H9 (cell line): Measurements from ENCODE around the gene FUS. TPM values are rescaled to one million over a fixed set of nuclear protein-coding genes. Genes with fewer than 3 reads are reported as not detected.
A peak's percentile ranks its signal among the peaks of the same experiment; 100 is the strongest.
"Not testable (repeated sequence)": the region's sequence is repeated elsewhere in the genome, so short reads cannot be mapped to it uniquely, and the experiment has no call there.

ENCODE experiments used
- DNase-seq: peaks from one replicate; pipeline ENCODE4 v3.0.0-alpha.2; 2017
- H2AFZ ChIP-seq: one replicate; pipeline ENCODE4 v1.6.1; 2013; ENCODE audit warnings: mild to moderate bottlenecking, low read length, control low read depth, moderate library complexity
- H2AK5ac ChIP-seq: 2 replicates; pipeline ENCODE4 v1.6.1; 2013; ENCODE audit warnings: low read length, control low read depth, mixed read lengths; ENCODE audit not compliant: insufficient read length
- H2BK120ac ChIP-seq: one replicate; pipeline ENCODE4 v1.6.1; 2013; ENCODE audit warnings: low read depth, mild to moderate bottlenecking, low read length, control low read depth, inconsistent platforms; ENCODE audit not compliant: poor library complexity, severe bottlenecking
- H2BK12ac ChIP-seq: 2 replicates; pipeline ENCODE4 v1.6.1; 2013; ENCODE audit warnings: low read length, control low read depth, mixed read lengths, low read depth; ENCODE audit not compliant: insufficient read length
- H2BK15ac ChIP-seq: 2 replicates; pipeline ENCODE4 v1.6.1; 2013; ENCODE audit warnings: low read depth, low read length, control low read depth
- H2BK20ac ChIP-seq: one replicate; pipeline ENCODE4 v1.6.1; 2013; ENCODE audit warnings: low read depth, mild to moderate bottlenecking, low read length, control low read depth, inconsistent platforms; ENCODE audit not compliant: poor library complexity, severe bottlenecking
- H2BK5ac ChIP-seq: 2 replicates; pipeline ENCODE4 v1.6.1; 2013; ENCODE audit warnings: low read length, control low read depth, mixed read lengths; ENCODE audit not compliant: insufficient read length
- H3K14ac ChIP-seq: 2 replicates; pipeline ENCODE4 v1.6.1; 2013; ENCODE audit warnings: low read length, control low read depth; ENCODE audit not compliant: insufficient read depth
- H3K18ac ChIP-seq: 2 replicates; pipeline ENCODE4 v1.6.1; 2013; ENCODE audit warnings: low read depth, mild to moderate bottlenecking, mixed read lengths, low read length, control low read depth; ENCODE audit not compliant: insufficient read length
- H3K23ac ChIP-seq: 2 replicates; pipeline ENCODE4 v1.6.1; 2013; ENCODE audit warnings: low read length, control low read depth, mixed read lengths, low read depth; ENCODE audit not compliant: insufficient read length
- H3K23me2 ChIP-seq: 2 replicates; pipeline ENCODE4 v1.6.1; 2013; ENCODE audit warnings: low read depth, mild to moderate bottlenecking, mixed read lengths, low read length, control low read depth; ENCODE audit not compliant: insufficient read length, poor library complexity, severe bottlenecking
- H3K27ac ChIP-seq: 2 replicates; pipeline ENCODE4 v1.5.1; 2013; ENCODE audit warnings: low read length, control low read depth, mixed read lengths, low read depth; ENCODE audit not compliant: insufficient read length
- H3K27me3 ChIP-seq: 2 replicates; pipeline ENCODE4 v1.6.1; 2013; ENCODE audit warnings: low read length, control low read depth, inconsistent platforms; ENCODE audit not compliant: insufficient read depth
- H3K4ac ChIP-seq: 2 replicates; pipeline ENCODE4 v1.6.1; 2013; ENCODE audit warnings: low read depth, mild to moderate bottlenecking, control low read depth, inconsistent platforms, low read length, moderate library complexity
- H3K4me1 ChIP-seq: 2 replicates; pipeline ENCODE4 v1.6.1; 2013; ENCODE audit warnings: low read length, control low read depth, inconsistent platforms; ENCODE audit not compliant: insufficient read depth
- H3K4me2 ChIP-seq: 2 replicates; pipeline ENCODE4 v1.6.1; 2013; ENCODE audit warnings: low read length, control low read depth, mixed read lengths; ENCODE audit not compliant: insufficient read length, insufficient read depth
- H3K56ac ChIP-seq: 2 replicates; pipeline ENCODE4 v1.6.1; 2013; ENCODE audit warnings: low read depth, mild to moderate bottlenecking, mixed read lengths, low read length, control low read depth; ENCODE audit not compliant: insufficient read length
- H3K79me1 ChIP-seq: 2 replicates; pipeline ENCODE4 v1.6.1; 2013; ENCODE audit warnings: low read depth, mild to moderate bottlenecking, moderate library complexity, low read length, control low read depth, inconsistent platforms; ENCODE audit not compliant: insufficient read depth, poor library complexity, severe bottlenecking
- H3K79me2 ChIP-seq: 2 replicates; pipeline ENCODE4 v1.6.1; 2013; ENCODE audit warnings: low read length, control low read depth, inconsistent platforms; ENCODE audit not compliant: insufficient read depth
- H3K9ac ChIP-seq: 2 replicates; pipeline ENCODE4 v1.6.1; 2013; ENCODE audit warnings: low read length, control low read depth, mixed read lengths; ENCODE audit not compliant: insufficient read length; ENCODE audit errors: extremely low read depth
- H3K9me3 ChIP-seq: one replicate; pipeline ENCODE4 v1.6.1; 2013; ENCODE audit warnings: low read depth, low read length, inconsistent platforms; ENCODE audit not compliant: control insufficient read depth
- H3T11ph ChIP-seq: one replicate; pipeline ENCODE4 v1.6.1; 2013; ENCODE audit warnings: mild to moderate bottlenecking, low read length, control low read depth, inconsistent platforms
- H4K20me1 ChIP-seq: one replicate; pipeline ENCODE4 v1.6.1; 2013; ENCODE audit not compliant: control insufficient read depth, insufficient read length, insufficient read depth
- H4K5ac ChIP-seq: 2 replicates; pipeline ENCODE4 v1.6.1; 2013; ENCODE audit warnings: low read depth, mild to moderate bottlenecking, mixed read lengths, low read length, control low read depth; ENCODE audit not compliant: insufficient read length
- H4K8ac ChIP-seq: replicated peaks from 2 replicates; pipeline ENCODE4 v1.6.1; 2013; ENCODE audit warnings: low read length, control low read depth, mixed read lengths, low read depth; ENCODE audit not compliant: insufficient read length
- H4K91ac ChIP-seq: 2 replicates; pipeline ENCODE4 v1.6.1; 2013; ENCODE audit warnings: low read depth, mild to moderate bottlenecking, moderate library complexity, mixed read lengths, low read length, control low read depth; ENCODE audit not compliant: insufficient read length
- H3K27ac Mint-ChIP-seq, 3 experiments: 2 replicates in 2 of 3; 3 replicates in 1 of 3; pipeline ENCODE4 v1.8.0; 2020 to 2021; ENCODE audit warnings: mixed read lengths in 3 of 3, mild to moderate bottlenecking in 1 of 3, moderate library complexity in 1 of 3
- H3K27me3 Mint-ChIP-seq: 2 replicates; pipeline ENCODE4 v1.8.0; 2021; ENCODE audit warnings: low read depth, mild to moderate bottlenecking, moderate library complexity, mixed read lengths
- H3K36me3 Mint-ChIP-seq, 3 experiments: 2 replicates in 2 of 3; 3 replicates in 1 of 3; pipeline ENCODE4 v1.8.0; 2020 to 2021; ENCODE audit warnings: low read depth in 3 of 3, mixed read lengths in 3 of 3; ENCODE audit not compliant: insufficient read depth in 1 of 3
- H3K4me1 Mint-ChIP-seq, 2 experiments: 2 replicates each; pipeline ENCODE4 v1.8.0; 2020; ENCODE audit warnings: mixed read lengths in 2 of 2
- H3K4me3 Mint-ChIP-seq, 2 experiments: 2 replicates in 1 of 2; 3 replicates in 1 of 2; pipeline ENCODE4 v1.8.0; 2020 to 2021; ENCODE audit warnings: mild to moderate bottlenecking in 2 of 2, mixed read lengths in 2 of 2, moderate library complexity in 1 of 2
- H3K9me3 Mint-ChIP-seq, 2 experiments: 2 replicates in 1 of 2; 3 replicates in 1 of 2; pipeline ENCODE4 v1.8.0; 2020; ENCODE audit warnings: mild to moderate bottlenecking in 2 of 2, mixed read lengths in 2 of 2, moderate library complexity in 1 of 2
- CTCF ChIP-seq: fragments of 200-600 bp; sonication (generic); conservative IDR thresholded peaks from 3 replicates; pipeline ENCODE4 v1.8.0; 2021; ENCODE audit warnings: antibody characterized with exemption, mild to moderate bottlenecking
- WGBS: extraction: QIAGEN DNeasy Blood & Tissue Kit; methylation state at CpG from one replicate; pipeline ENCODE4 v1.1.7; 2013; ENCODE audit warnings: missing lambda C conversion rate, low lambda C conversion rate, mixed read lengths; ENCODE audit not compliant: insufficient read length; ENCODE audit errors: extremely low coverage; 5-methylcytosine and 5-hydroxymethylcytosine counted together
- total RNA-seq: library from RNA; stranded (reverse); gene quantifications from 2 replicates; pipeline ENCODE4 v1.2.1, GENCODE V29; 2021

FUS gene
- total RNA-seq, 1 experiment from 2014 or later: 1,034 TPM

DNA sequence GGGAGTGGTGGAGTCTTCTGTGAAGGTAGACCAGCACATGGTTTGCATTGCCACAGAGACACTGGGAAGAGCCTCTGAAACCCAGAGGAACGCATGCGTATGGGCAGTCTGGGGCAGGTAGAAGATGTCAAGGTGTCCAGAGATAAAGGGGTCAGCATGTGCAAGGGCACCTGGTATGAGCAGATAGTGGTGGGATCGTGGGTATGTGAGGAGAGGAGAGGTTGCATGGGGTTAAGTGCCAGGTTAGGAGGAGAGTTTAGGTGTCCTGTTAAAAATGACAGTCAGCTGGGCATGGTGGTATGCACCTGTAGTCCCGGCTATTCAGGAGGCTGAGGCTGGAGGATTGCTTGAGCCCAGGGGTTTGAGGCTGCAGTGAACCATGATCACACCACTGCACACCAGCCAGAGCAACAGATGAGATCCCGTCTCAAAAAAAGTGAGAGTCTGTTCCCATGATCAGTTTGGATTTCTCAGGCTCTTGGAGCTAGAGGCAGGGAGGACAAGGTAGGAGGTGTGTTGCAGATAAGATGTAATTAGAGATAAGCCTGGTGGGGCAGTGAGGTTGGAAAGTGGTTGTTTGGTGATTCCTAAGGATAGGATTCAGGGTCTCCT lies 19.6 kb downstream of the FUS start:
- no peak overlapping the region; a peak in 1 of 5 replicates for H3K4me3 Mint-ChIP-seq
- Histone ChIP-seq H2BK12ac (no peak overlapping the region), H3K18ac (no peak overlapping the region), H3K23me2 (peaks cover 15% of the 10 kb centered on the region), H2AK5ac (no peak overlapping the region), H2AFZ (no peak overlapping the region), H3K27ac (no peak overlapping the region), H4K5ac (no peak overlapping the region), H3K79me1 (no peaks in the 10 kb centered on the region), H4K8ac (no peak overlapping the region), H3T11ph (no peak overlapping the region), H3K79me2 (no peaks in the 10 kb centered on the region), H3K4me1 (no peaks in the 10 kb centered on the region; the same call in 1 of the 2 replicates), H3K4me2 (no peak overlapping the region), H2BK20ac (no peak overlapping the region), H2BK120ac (no peak overlapping the region), H3K4ac (no peak overlapping the region), H3K56ac (no peak overlapping the region), H4K20me1 (no peaks in the 10 kb centered on the region), H3K27me3 (no peaks in the 10 kb centered on the region), H3K23ac (no peak overlapping the region), H4K91ac (no peak overlapping the region), H2BK5ac (no peak overlapping the region), H3K9me3 (no peaks in the 10 kb centered on the region), H2BK15ac (no peak overlapping the region), H3K14ac (no peak overlapping the region), H3K9ac (no peak overlapping the region)
- WGBS: no CpG with 5 or more reads among the region's 5 CpGs
- no peaks in the 10 kb centered on the region; a peak in 1 of 5 replicates for H3K9me3 Mint-ChIP-seq
- H3K36me3 Mint-ChIP-seq: peaks cover 15 to 46% (median 28%) of the 10 kb centered on the region in 3 experiments
- H3K27me3 Mint-ChIP-seq: peaks cover 10% of the 10 kb centered on the region
- no peak for DNase-seq
- H3K27ac Mint-ChIP-seq: peak overlapping the region in 2 of 3 experiments; percentile 60 to 73; a peak in 5 of 7 replicates
- H3K4me1 Mint-ChIP-seq: peaks cover 16 to 19% of the 10 kb centered on the region in 2 experiments
- no peak for TF ChIP-seq CTCF

DNA sequence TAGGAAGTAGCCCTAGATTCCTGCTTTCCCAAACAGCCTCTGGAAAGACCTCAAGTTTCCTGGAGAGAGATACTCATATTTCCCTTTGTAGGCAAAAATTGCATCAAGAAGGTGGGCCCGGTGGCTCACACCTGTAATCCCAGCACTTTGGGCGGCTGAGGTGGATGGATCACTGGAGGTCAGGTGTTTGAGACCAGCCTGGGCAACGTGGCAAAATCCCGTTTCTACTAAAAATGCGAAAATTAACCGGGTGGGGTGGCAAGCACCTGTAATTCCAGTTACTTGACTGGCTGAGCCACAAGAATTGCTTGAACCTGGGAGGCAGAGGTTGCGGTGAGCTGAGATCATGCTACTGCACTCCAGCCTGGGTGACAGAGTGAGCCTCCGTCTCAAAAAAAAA lies 20.2 kb downstream of the FUS start:
- H3K27ac ChIP-seq, H3K4me3 Mint-ChIP-seq: not testable (repeated sequence)

More for the DNA sequence above, 20.2 kb downstream of the FUS start:
- not testable (repeated sequence) for H3K4me1 ChIP-seq, H3K27me3 ChIP-seq, H2BK15ac ChIP-seq, H3K23ac ChIP-seq, H4K20me1 ChIP-seq, H3K56ac ChIP-seq, H2AFZ ChIP-seq, H3K4me2 ChIP-seq, H2BK120ac ChIP-seq, H4K91ac ChIP-seq, H2BK20ac ChIP-seq, DNase-seq, H3K79me1 ChIP-seq, H4K5ac ChIP-seq, H3K18ac ChIP-seq, H3T11ph ChIP-seq, H2BK12ac ChIP-seq, H4K8ac ChIP-seq, H3K9ac ChIP-seq, H3K4ac ChIP-seq, H3K14ac ChIP-seq, H3K79me2 ChIP-seq, H3K9me3 Mint-ChIP-seq, H2BK5ac ChIP-seq, H3K9me3 ChIP-seq, H2AK5ac ChIP-seq
- no CpG with 5 or more reads among the region's 8 CpGs for WGBS
- H3K27ac Mint-ChIP-seq: 0 out of 7 replicates have a peak overlapping the region, but pooled peaks of 2 of the 3 experiments have one; percentile 60 to 73
- peaks cover 16 to 19% of the 10 kb centered on the region in 2 experiments for H3K4me1 Mint-ChIP-seq
- H3K23me2 ChIP-seq: peaks cover 15% of the 10 kb centered on the region
- peaks cover 11% of the 10 kb centered on the region for H3K27me3 Mint-ChIP-seq
- H3K36me3 Mint-ChIP-seq: peaks cover 9 to 41% (median 23%) of the 10 kb centered on the region in 3 experiments
